BLaER1 treated with 17β-estradiol and CSF1 and Interleukin-3, amounts not matched to agents 10 nM and 100 nM (cell line): ENCODE results near the gene DLG3.

Source experiments
- H3K27ac ChIP-seq, 11 experiments: shearing (Covaris generic); formaldehyde crosslinking; 2 replicates each; pipeline ENCODE4 v1.8.1; 2022
- H3K27me3 ChIP-seq, 11 experiments: shearing (Covaris generic); formaldehyde crosslinking; 2 replicates each; pipeline ENCODE4 v1.8.1; 2022
- H3K36me3 ChIP-seq, 11 experiments: shearing (Covaris generic); formaldehyde crosslinking; 2 replicates each; pipeline ENCODE4 v1.8.1; 2022
- H3K4me1 ChIP-seq, 10 experiments: shearing (Covaris generic); formaldehyde crosslinking; 2 replicates each; pipeline ENCODE4 v1.8.1; 2022
- H3K4me2 ChIP-seq, 11 experiments: shearing (Covaris generic); formaldehyde crosslinking; 2 replicates each; pipeline ENCODE4 v1.8.1; 2022
- H3K4me3 ChIP-seq, 10 experiments: shearing (Covaris generic); formaldehyde crosslinking; 2 replicates each; pipeline ENCODE4 v1.8.1; 2022
- H3K9ac ChIP-seq, 11 experiments: shearing (Covaris generic); formaldehyde crosslinking; 2 replicates each; pipeline ENCODE4 v1.8.1; 2022
- H3K9me3 ChIP-seq, 11 experiments: shearing (Covaris generic); formaldehyde crosslinking; replicated peaks in 1 of 11; 2 replicates each; pipeline ENCODE4 v1.8.1; 2022
- H4K20me1 ChIP-seq, 11 experiments: shearing (Covaris generic); formaldehyde crosslinking; 2 replicates each; pipeline ENCODE4 v1.8.1; 2022
- Cebpa-rat ChIP-seq, 11 experiments: shearing (Covaris generic); IDR thresholded peaks; 2 replicates each; pipeline ENCODE4 v1.8.1; 2022

DLG3 gene

DNA sequence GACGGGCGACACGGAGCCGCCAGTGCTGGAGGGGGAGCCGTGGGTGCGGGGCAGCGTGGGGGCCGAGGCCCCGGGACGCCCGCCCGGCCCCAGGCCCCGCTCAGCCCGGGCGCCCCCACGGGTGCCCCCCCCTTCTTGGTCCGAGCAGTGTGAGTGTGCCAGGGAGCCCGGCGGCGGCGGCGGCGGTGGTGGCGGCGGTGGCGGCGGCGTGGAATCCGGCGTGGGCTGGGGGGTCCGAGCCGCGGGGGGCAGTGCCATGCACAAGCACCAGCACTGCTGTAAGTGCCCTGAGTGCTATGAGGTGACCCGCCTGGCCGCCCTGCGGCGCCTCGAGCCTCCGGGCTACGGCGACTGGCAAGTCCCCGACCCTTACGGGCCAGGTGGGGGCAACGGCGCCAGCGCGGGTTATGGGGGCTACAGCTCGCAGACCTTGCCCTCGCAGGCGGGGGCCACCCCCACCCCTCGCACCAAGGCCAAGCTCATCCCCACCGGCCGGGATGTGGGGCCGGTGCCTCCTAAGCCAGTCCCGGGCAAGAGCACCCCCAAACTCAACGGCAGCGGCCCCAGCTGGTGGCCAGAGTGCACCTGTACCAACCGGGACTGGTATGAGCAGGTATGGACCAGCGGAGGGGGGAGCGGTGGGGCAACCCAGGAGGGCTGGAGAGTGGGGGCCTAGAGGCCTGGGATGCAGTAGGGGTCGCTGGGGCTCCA, 466 bp downstream of the DLG3 start:
- peaks cover 83 to 99% (median 96%) of the 10 kb centered on the region in 11 experiments for H3K27me3 ChIP-seq
- H3K9me3 ChIP-seq = no peaks in the 10 kb centered on the region; a peak in 1 of 22 replicates
- no peak overlapping the region for H3K9ac ChIP-seq
- H3K4me1 ChIP-seq = peaks cover 0 to 4% (median 0%) of the 10 kb centered on the region in 10 experiments; a peak in 1 of 20 replicates
- TF ChIP-seq Cebpa-rat (IDR thresholded peaks at IDR 0.05) = no peak
- peak overlapping the region in 9 of 11 experiments; percentile 7 to 55 (median 35); a peak in 15 of 22 replicates for H3K4me2 ChIP-seq
- H4K20me1 ChIP-seq = no peaks in the 10 kb centered on the region; a peak in 5 of 22 replicates
- H3K36me3 ChIP-seq = no peaks in the 10 kb centered on the region
- H3K4me3 ChIP-seq = peak overlapping the region in 2 of 10 experiments; percentile 26 to 55; a peak in 4 of 20 replicates
- no peak overlapping the region for H3K27ac ChIP-seq

DNA sequence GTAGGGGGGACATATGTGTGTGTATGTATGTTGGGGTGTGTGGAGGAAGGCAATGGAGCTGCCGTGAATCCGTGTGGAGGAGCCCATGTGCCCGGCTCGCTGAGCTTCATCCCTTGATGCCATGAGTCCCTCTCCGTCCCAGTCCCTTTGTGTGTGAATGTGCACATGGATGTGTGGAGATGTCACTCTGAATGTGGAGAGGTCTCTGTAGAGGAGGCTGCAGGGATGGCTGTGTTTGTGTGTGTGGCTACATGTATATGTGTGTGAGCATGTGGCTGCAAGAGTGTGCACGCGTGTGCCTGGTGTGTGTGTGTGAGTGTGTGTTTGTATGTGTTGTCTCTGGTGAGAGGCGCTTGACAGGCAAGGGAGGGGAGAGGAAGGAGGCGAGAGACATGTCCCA, 1.3 kb downstream of the DLG3 start:
- H3K4me1 ChIP-seq = peaks cover 0 to 4% (median 0%) of the 10 kb centered on the region in 10 experiments; a peak in 1 of 20 replicates
- no peaks in the 10 kb centered on the region; a peak in 1 of 22 replicates for H3K9me3 ChIP-seq
- no peak overlapping the region for H3K9ac ChIP-seq
- H4K20me1 ChIP-seq = no peaks in the 10 kb centered on the region; a peak in 5 of 22 replicates
- TF ChIP-seq Cebpa-rat (IDR thresholded peaks at IDR 0.05) = no peak
- no peak overlapping the region for H3K4me2 ChIP-seq
- no peak overlapping the region for H3K4me3 ChIP-seq
- H3K27ac ChIP-seq = no peak overlapping the region
- H3K27me3 ChIP-seq = peaks cover 76 to 99% (median 96%) of the 10 kb centered on the region in 11 experiments
- no peaks in the 10 kb centered on the region for H3K36me3 ChIP-seq

DNA sequence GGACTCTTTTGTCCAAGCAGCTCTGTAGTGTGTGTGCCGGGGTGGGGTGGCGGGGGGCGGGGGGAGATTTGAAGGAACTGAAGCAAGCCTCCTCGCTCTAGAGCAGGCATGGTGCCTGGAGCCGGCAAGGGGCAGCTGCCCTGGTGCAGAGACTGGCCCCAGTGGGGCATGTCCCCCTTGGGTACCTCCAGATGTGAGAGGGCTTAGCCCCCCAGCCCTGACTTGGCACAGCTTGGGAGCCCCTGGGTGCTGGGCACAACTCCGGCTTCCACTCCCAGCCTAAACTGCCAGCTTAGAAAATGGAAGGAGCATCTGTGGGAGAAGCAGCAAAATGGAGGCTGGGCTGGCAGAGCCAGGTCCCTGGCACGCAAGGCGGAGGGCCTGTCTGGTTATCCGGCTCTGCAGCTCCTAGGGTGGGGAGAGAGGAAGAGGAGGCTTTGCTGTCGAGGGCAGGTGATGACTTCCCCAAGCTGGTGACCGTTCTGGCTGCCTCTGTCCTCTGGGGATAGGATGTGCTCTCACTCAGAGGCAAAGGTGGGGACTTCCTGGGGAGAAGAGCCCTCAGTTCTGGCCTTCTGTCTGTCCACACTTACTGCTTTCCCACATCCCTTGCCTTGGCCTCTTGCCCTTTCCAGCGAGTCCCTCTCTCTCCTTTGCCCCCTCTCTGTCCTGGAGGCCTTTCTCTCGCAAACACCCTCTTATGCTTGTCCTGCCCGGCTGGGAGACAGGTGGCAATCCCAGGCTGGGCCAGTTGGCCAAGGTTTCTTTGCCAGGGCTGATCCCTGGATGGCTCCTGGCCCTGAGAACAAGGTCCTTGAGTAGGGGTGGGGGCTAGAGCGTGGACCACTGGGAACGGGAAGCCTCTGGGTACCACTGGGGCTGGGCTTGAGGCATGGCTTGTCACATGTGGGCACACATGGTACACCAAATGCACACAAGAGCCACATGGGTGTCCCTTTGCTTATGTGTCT, 2.0 kb downstream of the DLG3 start:
- Histone ChIP-seq H3K4me2 (no peak overlapping the region), H4K20me1 (no peaks in the 10 kb centered on the region; a peak in 5 of 22 replicates), H3K27ac (no peak overlapping the region), H3K36me3 (no peaks in the 10 kb centered on the region), H3K9ac (no peak overlapping the region), H3K4me3 (no peak overlapping the region), H3K27me3 (peaks cover 69 to 99% (median 94%) of the 10 kb centered on the region in 11 experiments), H3K4me1 (peaks cover 0 to 7% (median 0%) of the 10 kb centered on the region in 10 experiments; a peak in 5 of 20 replicates), H3K9me3 (no peaks in the 10 kb centered on the region; a peak in 1 of 22 replicates)
- TF ChIP-seq Cebpa-rat (IDR thresholded peaks at IDR 0.05) = no peak

DNA sequence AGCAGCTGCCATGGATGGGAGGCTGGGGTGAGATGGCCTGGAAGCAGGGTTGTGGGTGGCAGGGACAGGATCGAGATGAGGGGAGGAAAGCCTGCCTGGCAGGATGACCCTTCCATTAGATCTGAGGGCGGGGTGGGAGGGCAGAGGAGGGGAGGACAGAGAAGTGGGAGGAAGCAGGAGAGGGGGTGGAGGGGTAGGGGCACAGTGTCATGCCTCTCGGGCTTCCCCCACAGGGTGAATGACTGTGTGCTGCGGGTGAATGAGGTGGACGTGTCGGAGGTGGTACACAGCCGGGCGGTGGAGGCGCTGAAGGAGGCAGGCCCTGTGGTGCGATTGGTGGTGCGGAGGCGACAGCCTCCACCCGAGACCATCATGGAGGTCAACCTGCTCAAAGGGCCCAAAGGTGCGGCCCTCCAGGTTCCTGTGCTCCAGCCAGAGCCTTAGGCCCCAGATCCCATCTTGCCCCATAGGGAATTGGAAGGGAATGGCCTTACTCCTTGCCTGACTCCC, 4.9 kb downstream of the DLG3 start:
- no peaks in the 10 kb centered on the region for H3K36me3 ChIP-seq
- no peak overlapping the region for H3K9ac ChIP-seq
- TF ChIP-seq Cebpa-rat (IDR thresholded peaks at IDR 0.05) = no peak
- H3K4me3 ChIP-seq = no peak overlapping the region
- peaks cover 4 to 31% (median 19%) of the 10 kb centered on the region in 10 experiments; a peak in 18 of 20 replicates for H3K4me1 ChIP-seq
- H3K9me3 ChIP-seq = no peaks in the 10 kb centered on the region; a peak in 1 of 22 replicates
- H3K4me2 ChIP-seq = no peak overlapping the region
- no peak overlapping the region for H3K27ac ChIP-seq
- H4K20me1 ChIP-seq = peaks cover 0 to 3% (median 0%) of the 10 kb centered on the region in 11 experiments; a peak in 5 of 22 replicates
- peaks cover 42 to 94% (median 79%) of the 10 kb centered on the region in 11 experiments for H3K27me3 ChIP-seq

- peak overlapping the region; percentile 61 to 91 (median 87) for H3K4me2 ChIP-seq
- H4K20me1 ChIP-seq = peaks cover 0 to 3% (median 0%) of the 10 kb centered on the region in 11 experiments; a peak in 5 of 22 replicates
- no peaks in the 10 kb centered on the region for H3K36me3 ChIP-seq
- H3K9ac ChIP-seq = peak overlapping the region in 10 of 11 experiments; percentile 8 to 80 (median 76); a peak in 18 of 22 replicates
- H3K27me3 ChIP-seq = peaks cover 16 to 89% (median 70%) of the 10 kb centered on the region in 11 experiments
- H3K4me1 ChIP-seq = peaks cover 8 to 45% (median 30%) of the 10 kb centered on the region in 10 experiments
- no peak for TF ChIP-seq Cebpa-rat (IDR thresholded peaks at IDR 0.05)
- H3K4me3 ChIP-seq = peak overlapping the region; percentile 53 to 78 (median 66)
- no peaks in the 10 kb centered on the region for H3K9me3 ChIP-seq
- H3K27ac ChIP-seq = peak overlapping the region in 9 of 11 experiments; percentile 30 to 75 (median 71); a peak in 18 of 22 replicates
Observed at GRCh38 chrX:70452143-70452733, 7.6 kb downstream of the DLG3 start.

DNA sequence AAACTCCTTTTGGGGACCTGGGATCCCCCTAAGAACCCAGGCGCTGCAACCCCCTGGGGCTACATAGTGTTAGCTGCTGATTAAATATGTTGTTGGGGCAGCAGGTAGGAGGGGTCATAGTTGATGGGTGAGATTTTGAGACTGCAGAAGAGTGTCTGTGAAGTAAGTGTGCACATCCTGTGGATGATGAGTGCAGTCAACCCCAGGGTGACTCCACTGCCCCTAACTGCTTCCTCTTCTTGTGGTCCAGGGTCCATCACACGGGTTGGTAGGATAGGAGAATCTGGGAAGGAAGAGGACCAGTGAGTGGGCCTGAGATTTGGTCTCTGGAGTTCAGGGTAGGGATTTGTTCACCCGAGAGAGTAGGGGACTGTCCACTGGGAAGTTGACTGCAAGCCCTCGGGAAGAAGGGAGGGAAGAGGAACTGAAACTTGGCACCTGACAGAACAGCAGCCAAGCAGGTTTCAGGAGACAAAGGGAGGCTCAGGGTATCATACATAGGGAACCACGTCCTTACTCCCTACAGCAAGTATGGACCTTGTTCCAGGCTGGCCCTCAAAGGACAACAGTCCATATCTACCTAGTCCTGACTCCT, 8.5 kb downstream of the DLG3 start:
- H3K9me3 ChIP-seq = no peaks in the 10 kb centered on the region
- peak overlapping the region; percentile 61 to 91 (median 87) for H3K4me2 ChIP-seq
- peak overlapping the region in 8 of 10 experiments; percentile 63 to 78 (median 67); a peak in 16 of 20 replicates for H3K4me3 ChIP-seq
- peaks cover 11 to 86% (median 66%) of the 10 kb centered on the region in 11 experiments for H3K27me3 ChIP-seq
- no peak for TF ChIP-seq Cebpa-rat (IDR thresholded peaks at IDR 0.05)
- peak overlapping the region in 9 of 11 experiments; percentile 4 to 75 (median 67); a peak in 16 of 22 replicates for H3K27ac ChIP-seq
- peak overlapping the region in 7 of 11 experiments; percentile 73 to 80 (median 78); a peak in 14 of 22 replicates for H3K9ac ChIP-seq
- H3K4me1 ChIP-seq = peaks cover 8 to 45% (median 31%) of the 10 kb centered on the region in 10 experiments
- H3K36me3 ChIP-seq = peaks cover 0 to 4% (median 0%) of the 10 kb centered on the region in 11 experiments; a peak in 3 of 22 replicates
- H4K20me1 ChIP-seq = peaks cover 0 to 6% (median 0%) of the 10 kb centered on the region in 11 experiments; a peak in 4 of 22 replicates

DNA sequence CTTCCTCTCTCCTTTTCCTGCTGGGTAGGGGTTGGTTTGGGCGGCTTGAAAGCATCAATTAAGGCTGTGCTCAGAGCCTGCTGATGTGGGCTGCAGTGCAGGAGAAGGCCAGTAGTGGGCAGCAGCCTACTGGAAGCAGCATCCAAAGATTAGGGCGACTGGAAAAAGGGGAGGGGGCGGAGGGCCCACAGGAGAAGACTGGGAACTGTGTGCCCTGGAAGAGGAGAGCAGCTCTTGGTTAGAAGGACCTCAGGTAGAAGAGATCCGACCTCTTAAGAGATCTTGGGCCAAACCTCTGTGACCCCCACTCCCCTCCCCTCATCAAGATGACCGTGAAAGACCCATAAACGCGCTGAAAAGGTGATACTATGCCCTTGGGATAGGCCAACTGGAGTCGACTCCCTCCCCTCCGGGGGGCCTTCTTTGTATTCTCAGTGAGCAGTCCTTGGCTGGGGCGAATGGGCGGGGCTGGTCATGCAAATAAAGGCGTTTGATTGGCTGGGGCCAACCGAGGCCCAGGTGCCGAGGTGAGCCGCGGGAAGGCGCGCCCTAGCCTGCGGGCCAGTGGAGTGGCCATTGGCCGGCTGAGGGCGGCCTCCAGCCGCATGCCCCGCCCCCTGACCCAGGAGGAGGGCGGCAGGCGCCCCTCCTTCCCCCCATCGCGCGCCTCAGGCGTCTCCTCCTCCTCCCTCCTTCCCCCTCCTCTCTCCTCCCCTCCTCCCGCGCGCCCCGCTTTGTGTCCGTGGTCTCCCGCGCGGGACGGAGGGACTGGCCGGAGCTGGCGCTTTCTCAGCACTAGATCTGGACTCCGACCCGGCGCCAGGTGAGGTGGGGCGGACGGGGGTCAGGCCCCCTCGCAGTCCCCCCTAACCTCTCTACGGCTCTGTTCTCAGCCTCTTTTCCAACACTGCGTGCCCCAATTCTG, 10.1 kb downstream of the DLG3 start:
- Histone ChIP-seq H3K9ac (peak overlapping the region; percentile 49 to 89 (median 84); a peak in 21 of 22 replicates), H4K20me1 (peaks cover 0 to 13% (median 0%) of the 10 kb centered on the region in 11 experiments; a peak in 6 of 22 replicates), H3K4me2 (peak overlapping the region; percentile 66 to 93 (median 88)), H3K36me3 (peaks cover 0 to 20% (median 6%) of the 10 kb centered on the region in 11 experiments; a peak in 11 of 22 replicates), H3K9me3 (no peaks in the 10 kb centered on the region), H3K27ac (peak overlapping the region in 10 of 11 experiments; percentile 16 to 88 (median 86); a peak in 19 of 22 replicates), H3K27me3 (peaks cover 18 to 86% (median 70%) of the 10 kb centered on the region in 11 experiments), H3K4me1 (peaks cover 8 to 45% (median 31%) of the 10 kb centered on the region in 10 experiments), H3K4me3 (peak overlapping the region; percentile 51 to 79 (median 70))
- TF ChIP-seq Cebpa-rat (IDR thresholded peaks at IDR 0.05) = no peak
